ENCODE data around the gene MEI1.

GRCh38 chr22:41821471-41822316 lies 122.4 kb downstream of the MEI1 start:
- TF ChIP-seq CTCF (conservative IDR thresholded peaks at IDR 0.05; ENCODE audit: low read length) (no peak), EZH2phosphoT487 (IDR thresholded peaks at IDR 0.05; ENCODE audit: borderline replicate concordance) (no peak)

Measured in Loucy (cell line).